Osteocyte (in vitro differentiated cells): ENCODE data around the gene WSB1. TPM values are rescaled to one million over a fixed set of nuclear protein-coding genes. Genes with fewer than 3 reads are reported as not detected.

Experiments
- DNase-seq: peaks from one replicate; pipeline ENCODE4 v3.0.0; 2021; ENCODE audit warnings: mixed read lengths; ENCODE audit not compliant: unreplicated experiment; ENCODE audit errors: extremely low spot score
- H3K27ac Mint-ChIP-seq: one replicate; pipeline ENCODE4 v1.8.0; 2021; ENCODE audit warnings: mild to moderate bottlenecking, mixed read lengths; ENCODE audit not compliant: unreplicated experiment
- H3K27me3 Mint-ChIP-seq: one replicate; pipeline ENCODE4 v1.8.0; 2021; ENCODE audit warnings: mixed read lengths; ENCODE audit not compliant: unreplicated experiment
- H3K36me3 Mint-ChIP-seq: one replicate; pipeline ENCODE4 v1.8.0; 2021; ENCODE audit warnings: mixed read lengths; ENCODE audit not compliant: unreplicated experiment
- H3K4me1 Mint-ChIP-seq: one replicate; pipeline ENCODE4 v1.8.0; 2021; ENCODE audit warnings: mixed read lengths; ENCODE audit not compliant: unreplicated experiment
- H3K4me3 Mint-ChIP-seq: one replicate; pipeline ENCODE4 v1.8.0; 2021; ENCODE audit warnings: mild to moderate bottlenecking, moderate library complexity, mixed read lengths; ENCODE audit not compliant: unreplicated experiment
- H3K9me3 Mint-ChIP-seq: one replicate; pipeline ENCODE4 v1.8.0; 2021; ENCODE audit warnings: mixed read lengths; ENCODE audit not compliant: unreplicated experiment
- microRNA-seq: library from miRNA; unstranded; fragments of <30 nt; microRNA quantifications from one replicate; pipeline ENCODE4 v1.1.0, GENCODE V29; 2020; ENCODE audit not compliant: unreplicated experiment
- total RNA-seq: library from RNA; stranded (reverse); gene quantifications from 2 replicates; pipeline ENCODE4 v1.2.1, GENCODE V29; 2021
- TF ChIP-seq, protein P1 (sequence below): fragments of 200-600 bp; sonication (generic); IDR thresholded peaks from 2 replicates; pipeline ENCODE4 v1.5.0; 2021; ENCODE audit warnings: antibody characterized with exemption, mild to moderate bottlenecking, moderate library complexity

The WSB1 gene
- total RNA-seq, 1 donor from 2014 or later = 179 TPM

DNA sequence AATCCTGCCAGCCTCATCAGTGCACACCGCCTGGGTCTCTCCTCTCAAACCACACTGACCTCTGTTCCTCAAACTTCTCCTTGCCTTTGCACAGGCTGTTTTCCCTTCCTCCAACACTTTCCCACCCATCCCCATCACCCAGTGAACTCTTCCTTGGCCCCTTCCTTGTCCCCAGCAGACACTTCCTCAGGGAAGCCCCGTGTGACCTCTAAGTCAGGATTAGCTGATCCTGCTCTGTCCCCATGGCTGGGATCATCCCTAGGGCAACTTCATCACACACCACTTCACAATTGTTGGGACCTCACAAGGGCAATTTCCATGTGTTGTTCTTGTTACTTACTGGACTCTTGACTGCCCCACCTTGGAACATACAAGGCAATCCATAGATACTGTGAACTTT is 67.8 kb downstream of the WSB1 start:
- Mint-ChIP-seq H3K4me1 (peaks cover 19% of the 10 kb centered on the region), H3K4me3 (no peak overlapping the region)

DNA sequence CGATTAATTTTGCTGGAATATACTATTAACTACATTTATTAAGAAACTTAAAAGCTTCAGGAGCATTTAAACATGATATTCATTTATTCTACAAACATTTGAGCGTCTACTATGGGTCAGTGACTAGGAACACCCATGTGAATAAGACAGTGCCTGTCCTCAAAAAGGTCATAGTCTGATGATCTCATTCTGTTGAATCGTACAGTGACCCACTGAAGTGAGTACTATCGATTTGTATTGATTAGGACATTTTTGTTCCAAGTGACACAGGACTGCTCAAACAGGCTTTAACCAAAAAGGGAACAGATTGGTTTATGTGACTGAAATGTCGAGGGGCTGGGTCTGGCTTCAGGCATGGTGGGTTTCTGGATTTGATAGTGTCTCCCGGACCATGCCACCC is 68.6 kb downstream of the WSB1 start:
- DNase-seq = no peak
- H3K27me3 Mint-ChIP-seq = no peaks in the 10 kb centered on the region
- no peak overlapping the region for H3K27ac Mint-ChIP-seq
- no peaks in the 10 kb centered on the region for H3K36me3 Mint-ChIP-seq
- TF ChIP-seq, protein P1, sequence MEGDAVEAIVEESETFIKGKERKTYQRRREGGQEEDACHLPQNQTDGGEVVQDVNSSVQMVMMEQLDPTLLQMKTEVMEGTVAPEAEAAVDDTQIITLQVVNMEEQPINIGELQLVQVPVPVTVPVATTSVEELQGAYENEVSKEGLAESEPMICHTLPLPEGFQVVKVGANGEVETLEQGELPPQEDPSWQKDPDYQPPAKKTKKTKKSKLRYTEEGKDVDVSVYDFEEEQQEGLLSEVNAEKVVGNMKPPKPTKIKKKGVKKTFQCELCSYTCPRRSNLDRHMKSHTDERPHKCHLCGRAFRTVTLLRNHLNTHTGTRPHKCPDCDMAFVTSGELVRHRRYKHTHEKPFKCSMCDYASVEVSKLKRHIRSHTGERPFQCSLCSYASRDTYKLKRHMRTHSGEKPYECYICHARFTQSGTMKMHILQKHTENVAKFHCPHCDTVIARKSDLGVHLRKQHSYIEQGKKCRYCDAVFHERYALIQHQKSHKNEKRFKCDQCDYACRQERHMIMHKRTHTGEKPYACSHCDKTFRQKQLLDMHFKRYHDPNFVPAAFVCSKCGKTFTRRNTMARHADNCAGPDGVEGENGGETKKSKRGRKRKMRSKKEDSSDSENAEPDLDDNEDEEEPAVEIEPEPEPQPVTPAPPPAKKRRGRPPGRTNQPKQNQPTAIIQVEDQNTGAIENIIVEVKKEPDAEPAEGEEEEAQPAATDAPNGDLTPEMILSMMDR = no peak
- H3K4me1 Mint-ChIP-seq = peaks cover 22% of the 10 kb centered on the region
- no peaks in the 10 kb centered on the region for H3K9me3 Mint-ChIP-seq
- H3K4me3 Mint-ChIP-seq = no peak overlapping the region

More for the DNA sequence above, 67.8 kb downstream of the WSB1 start:
- no peak for DNase-seq
- H3K27me3 Mint-ChIP-seq = no peaks in the 10 kb centered on the region
- TF ChIP-seq, protein P1 = no peak
- H3K9me3 Mint-ChIP-seq = no peaks in the 10 kb centered on the region
- H3K36me3 Mint-ChIP-seq = no peaks in the 10 kb centered on the region
- no peak overlapping the region for H3K27ac Mint-ChIP-seq

DNA sequence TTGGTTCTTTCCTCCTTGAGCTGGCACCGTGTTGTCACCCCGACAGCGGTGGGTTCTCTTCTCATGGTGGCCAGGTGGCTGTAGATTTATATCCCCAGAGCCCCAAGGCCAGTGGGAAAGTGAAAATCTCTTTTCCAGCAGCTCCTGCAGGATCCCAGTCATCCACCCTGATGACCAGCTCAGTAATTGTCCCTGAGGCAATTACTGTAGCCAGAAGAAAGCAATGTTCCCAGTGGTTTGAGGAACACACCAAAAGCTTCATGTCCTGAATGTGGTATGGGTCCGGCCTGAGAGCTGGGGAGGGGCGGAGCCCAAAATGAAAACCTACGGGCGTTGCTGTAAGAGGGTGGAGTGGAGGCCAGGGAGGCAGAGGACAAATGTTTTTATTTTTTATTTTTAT is 69.0 kb downstream of the WSB1 start:
- Mint-ChIP-seq H3K9me3 (no peaks in the 10 kb centered on the region), H3K4me1 (peaks cover 24% of the 10 kb centered on the region), H3K27ac (no peak overlapping the region), H3K4me3 (no peak overlapping the region), H3K36me3 (no peaks in the 10 kb centered on the region), H3K27me3 (no peaks in the 10 kb centered on the region)
- TF ChIP-seq, protein P1 = no peak
- DNase-seq = no peak

DNA sequence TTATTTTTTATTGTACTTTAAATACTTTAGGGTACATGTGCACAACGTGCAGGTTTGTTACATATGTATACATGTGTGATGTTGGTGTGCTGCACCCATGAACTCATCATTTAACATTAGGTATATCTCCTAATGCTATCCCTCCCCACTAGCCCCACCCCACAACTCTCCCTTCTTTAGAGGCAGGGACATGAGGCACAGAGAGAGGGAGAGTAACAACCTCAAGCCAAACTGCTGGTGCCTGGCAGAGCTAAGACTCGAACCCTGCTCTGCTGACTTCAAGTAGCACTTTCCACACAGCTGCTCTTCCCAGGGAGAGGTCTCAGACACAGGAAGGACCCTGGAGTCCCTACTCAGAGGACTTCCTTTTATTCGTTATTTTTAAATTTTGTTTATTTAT is 69.4 kb downstream of the WSB1 start:
- no peak for DNase-seq
- H3K4me1 Mint-ChIP-seq = peaks cover 26% of the 10 kb centered on the region
- H3K36me3 Mint-ChIP-seq = no peaks in the 10 kb centered on the region
- no peak overlapping the region for H3K4me3 Mint-ChIP-seq
- no peak overlapping the region for H3K27ac Mint-ChIP-seq
- TF ChIP-seq, protein P1 = no peak
- no peaks in the 10 kb centered on the region for H3K9me3 Mint-ChIP-seq
- H3K27me3 Mint-ChIP-seq = no peaks in the 10 kb centered on the region

Small RNAs within 50 kb of the gene (microRNA-seq; reads per million reads assigned to microRNA genes)
- gene MIR4522 = not detected

Other genes starting within 250 kb of the WSB1 start
- gene KSR1, start 162.3 kb downstream of the WSB1 start, total RNA-seq = 56.0 and 63.4 TPM in 2 replicates